GM06990 (cell line): ENCODE measurements around the gene GNB3.

Source experiments
- DNase-seq: peaks from one replicate; pipeline ENCODE4 v3.0.0-alpha.2; 2011; ENCODE audit not compliant: insufficient read length; ENCODE audit errors: extremely low read depth
- H3K27me3 ChIP-seq: replicated peaks from 2 replicates; pipeline ENCODE4 v1.6.0; 2011; ENCODE audit warnings: low read length; ENCODE audit not compliant: control insufficient read depth, insufficient read depth
- H3K36me3 ChIP-seq: 2 replicates; pipeline ENCODE4 v1.5.1; 2011; ENCODE audit warnings: low read length; ENCODE audit not compliant: control insufficient read depth, insufficient read depth
- H3K4me3 ChIP-seq: replicated peaks from 2 replicates; pipeline ENCODE4 v1.5.1; 2011; ENCODE audit warnings: low read depth, mild to moderate bottlenecking, control low read depth, low read length
- CTCF ChIP-seq: IDR thresholded peaks from 2 replicates; pipeline ENCODE4 v1.5.1; 2011; ENCODE audit warnings: low read length, control low read depth, mild to moderate bottlenecking, inconsistent platforms; ENCODE audit not compliant: insufficient read depth, poor library complexity, severe bottlenecking

The GNB3 gene

DNA sequence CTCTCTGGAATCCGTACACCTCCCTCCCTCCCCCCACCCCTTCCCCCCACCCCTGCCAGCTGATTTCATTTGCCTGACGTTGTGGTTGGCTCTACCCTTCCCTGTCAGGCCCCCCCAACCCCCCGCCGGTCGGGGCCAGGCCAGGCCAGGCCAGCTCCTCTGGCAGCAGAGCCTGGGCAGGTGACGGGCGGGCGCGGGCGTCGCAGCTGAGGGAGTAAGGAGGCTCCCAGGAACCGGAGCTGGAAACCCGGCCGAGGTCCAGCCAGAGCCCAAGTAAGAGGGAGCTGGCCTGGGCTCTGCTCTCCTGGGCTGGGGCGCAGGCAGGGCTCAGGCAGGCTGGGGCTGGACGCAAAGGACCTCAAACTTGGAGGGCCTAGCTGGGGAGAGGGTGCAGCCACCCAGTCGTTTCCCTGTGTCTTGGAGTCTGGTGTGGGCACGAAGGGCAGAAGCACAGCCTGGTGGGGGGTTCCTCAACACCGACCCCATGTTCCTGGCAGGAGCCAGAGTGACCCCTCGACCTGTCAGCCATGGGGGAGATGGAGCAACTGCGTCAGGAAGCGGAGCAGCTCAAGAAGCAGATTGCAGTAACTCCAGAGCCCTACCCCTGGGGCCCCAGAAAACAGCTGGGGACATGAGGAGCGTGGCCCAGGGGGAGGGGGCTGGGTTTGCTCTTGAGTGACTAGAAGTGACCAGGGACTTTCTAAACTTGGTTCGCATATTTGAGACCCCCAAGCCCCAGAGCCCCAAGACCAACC is at the start of gene GNB3:
TSS of gene GNB3 (plus strand) at position 165 of the 755 bp plus-strand sequence. CDS start at position 528, 363 bp downstream.
- no peak for DNase-seq
- TF ChIP-seq CTCF: no peak
- Histone ChIP-seq H3K36me3 (peaks cover under 1% of the 10 kb centered on the region; the same call in 1 of the 2 replicates), H3K4me3 (no peak within 1 kb of the TSS), H3K27me3 (no peaks in the 10 kb centered on the region)

DNA sequence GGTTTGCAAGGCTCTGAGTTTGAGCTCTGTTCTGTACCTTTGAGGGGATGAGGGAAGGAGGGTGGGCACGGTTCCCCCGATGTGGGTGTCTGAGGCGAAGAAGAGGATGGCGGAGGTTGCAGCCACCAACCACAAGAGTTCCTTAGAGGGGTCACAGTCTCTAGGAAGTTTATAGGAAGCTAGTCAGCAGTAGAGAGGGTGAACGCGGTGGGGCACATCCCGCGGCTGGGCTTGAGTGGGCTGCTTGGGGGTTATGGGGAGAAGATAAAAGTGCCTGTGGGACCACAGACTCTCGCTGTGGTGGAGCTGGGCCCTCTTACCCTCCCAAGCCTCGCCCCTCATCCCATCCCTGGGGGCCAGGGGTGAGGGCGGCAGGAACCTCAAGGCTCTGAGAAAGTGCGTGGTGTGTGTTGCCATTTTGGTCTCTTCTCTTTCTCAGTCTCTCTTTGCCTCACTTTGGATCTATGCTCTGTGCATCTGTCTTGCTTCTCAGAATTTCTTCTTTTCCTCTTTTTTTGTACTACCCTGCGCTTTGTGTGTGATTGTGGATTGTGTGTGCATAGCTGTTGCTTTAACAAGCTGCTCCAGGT is 48.7 kb upstream of the GNB3 start:
- H3K36me3 ChIP-seq: no peaks in the 10 kb centered on the region
- H3K4me3 ChIP-seq: no peak overlapping the region
- DNase-seq: no peak
- TF ChIP-seq CTCF: no peak
- H3K27me3 ChIP-seq: no peaks in the 10 kb centered on the region

DNA sequence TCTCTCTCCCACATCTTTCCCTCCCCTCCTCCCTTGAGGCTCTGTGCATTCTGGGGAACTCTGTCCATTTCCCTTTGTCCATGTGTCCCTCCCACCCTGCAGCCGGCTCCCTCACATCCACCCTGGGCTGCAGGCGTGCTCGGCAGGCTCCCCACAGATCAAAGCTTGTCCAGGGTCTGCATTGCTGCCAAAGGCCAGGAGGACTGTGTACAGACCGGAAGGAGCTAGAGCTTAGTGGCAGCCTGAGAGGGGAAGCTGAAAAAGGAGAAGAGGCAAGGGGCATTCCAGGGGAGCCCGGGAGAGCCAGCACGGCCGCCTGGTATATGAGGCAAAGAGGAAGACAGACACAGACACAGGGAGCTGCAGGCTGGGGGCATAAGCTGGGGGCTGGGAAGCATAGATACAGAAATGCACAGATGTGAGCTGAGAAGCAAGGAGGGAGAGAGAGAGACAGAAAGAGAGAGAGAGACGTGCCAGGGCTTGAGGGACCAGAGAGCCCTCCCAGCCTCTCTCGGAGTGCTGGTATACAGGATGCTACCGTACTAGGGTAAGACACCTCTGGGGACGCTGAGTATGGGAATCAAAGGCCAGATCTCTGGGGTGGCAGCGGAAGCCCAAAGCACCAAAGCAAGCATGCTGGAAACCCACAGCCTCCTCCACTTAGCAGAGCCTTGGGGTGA is 48.1 kb upstream of the GNB3 start:
- no peak for DNase-seq
- TF ChIP-seq CTCF: no peak
- H3K27me3 ChIP-seq: no peaks in the 10 kb centered on the region
- H3K4me3 ChIP-seq: no peak overlapping the region
- H3K36me3 ChIP-seq: no peaks in the 10 kb centered on the region

DNA sequence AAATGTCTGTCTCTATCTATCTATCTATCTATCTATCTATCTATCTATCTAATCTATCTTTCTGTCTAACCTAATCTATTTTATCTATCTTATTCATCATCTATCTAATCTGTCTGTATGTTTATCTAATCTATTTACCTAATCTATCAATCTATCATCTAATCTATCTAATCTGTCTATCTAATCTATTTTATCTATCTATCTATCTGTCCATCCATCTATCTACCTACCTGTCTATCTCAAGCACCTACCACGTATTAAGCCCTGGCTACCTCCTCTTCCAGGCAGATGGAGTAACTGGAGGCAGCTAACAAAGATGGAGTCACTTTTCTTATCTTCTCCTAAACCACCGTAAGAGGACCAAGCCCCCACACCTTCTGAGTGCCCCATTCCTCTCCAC is 45.6 kb upstream of the GNB3 start:
- DNase-seq: no peak
- H3K27me3 ChIP-seq: no peaks in the 10 kb centered on the region
- no peak overlapping the region for H3K4me3 ChIP-seq
- TF ChIP-seq CTCF: no peak
- no peaks in the 10 kb centered on the region for H3K36me3 ChIP-seq

DNA sequence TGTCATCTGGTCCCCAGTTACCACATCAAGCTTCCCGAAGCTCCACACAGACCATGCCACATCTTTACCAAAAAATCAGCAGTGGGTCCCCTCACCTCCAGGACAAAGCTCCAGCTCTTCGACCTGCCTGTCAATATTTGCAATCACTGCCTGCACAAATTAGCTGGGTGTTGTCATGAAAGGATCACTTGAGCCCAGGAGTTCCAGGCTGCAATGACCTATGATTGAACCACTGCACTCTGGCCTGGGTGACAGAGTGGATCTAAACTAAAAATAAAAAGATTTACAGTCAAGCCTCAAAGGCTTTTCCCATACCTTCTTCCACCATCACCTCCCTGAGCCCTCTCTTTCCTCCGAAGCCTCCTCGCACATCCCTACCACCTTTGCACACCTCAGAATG is 44.1 kb upstream of the GNB3 start:
- TF ChIP-seq CTCF: no peak
- H3K27me3 ChIP-seq: no peaks in the 10 kb centered on the region
- DNase-seq: no peak
- H3K4me3 ChIP-seq: no peak overlapping the region
- H3K36me3 ChIP-seq: no peaks in the 10 kb centered on the region
